LNCaP clone FGC (cell line): ENCODE results near the gene ELMOD1.

Experiments
- DNase-seq: peaks from one replicate; pipeline ENCODE4 v3.0.0-alpha.2; 2011; ENCODE audit warnings: low read depth
- H3K4me3 ChIP-seq: 2 replicates; pipeline ENCODE4 v1.5.1; 2011; ENCODE audit warnings: mild to moderate bottlenecking, low read depth, low read length, control low read depth
- TF ChIP-seq, protein P1 (sequence below): IDR thresholded peaks from 2 replicates; pipeline ENCODE4 v1.5.1; 2012; ENCODE audit warnings: mild to moderate bottlenecking; ENCODE audit not compliant: control insufficient read depth, insufficient read depth; ENCODE audit errors: extremely low read depth

ELMOD1 gene

DNA sequence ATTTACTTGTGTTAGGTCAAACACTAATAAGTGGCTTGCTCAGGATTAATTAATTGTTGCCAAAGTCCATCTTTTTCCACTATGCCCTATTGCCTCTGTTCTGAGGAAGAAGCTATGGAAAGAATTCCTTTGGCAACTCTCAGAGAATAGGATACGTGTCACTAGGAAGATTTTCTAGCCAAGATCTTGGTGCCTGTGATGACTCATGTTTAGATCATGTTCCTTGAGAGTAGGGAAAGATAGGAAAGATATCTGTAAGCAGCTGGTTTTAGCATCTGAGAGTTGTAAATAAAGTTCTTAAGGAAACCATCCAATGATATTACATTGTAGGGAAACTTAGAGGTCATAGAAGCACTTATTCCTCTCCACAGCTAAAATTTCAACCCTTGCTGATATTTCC lies 105.2 kb downstream of the ELMOD1 start:
- no peak for DNase-seq
- TF ChIP-seq, protein P1, sequence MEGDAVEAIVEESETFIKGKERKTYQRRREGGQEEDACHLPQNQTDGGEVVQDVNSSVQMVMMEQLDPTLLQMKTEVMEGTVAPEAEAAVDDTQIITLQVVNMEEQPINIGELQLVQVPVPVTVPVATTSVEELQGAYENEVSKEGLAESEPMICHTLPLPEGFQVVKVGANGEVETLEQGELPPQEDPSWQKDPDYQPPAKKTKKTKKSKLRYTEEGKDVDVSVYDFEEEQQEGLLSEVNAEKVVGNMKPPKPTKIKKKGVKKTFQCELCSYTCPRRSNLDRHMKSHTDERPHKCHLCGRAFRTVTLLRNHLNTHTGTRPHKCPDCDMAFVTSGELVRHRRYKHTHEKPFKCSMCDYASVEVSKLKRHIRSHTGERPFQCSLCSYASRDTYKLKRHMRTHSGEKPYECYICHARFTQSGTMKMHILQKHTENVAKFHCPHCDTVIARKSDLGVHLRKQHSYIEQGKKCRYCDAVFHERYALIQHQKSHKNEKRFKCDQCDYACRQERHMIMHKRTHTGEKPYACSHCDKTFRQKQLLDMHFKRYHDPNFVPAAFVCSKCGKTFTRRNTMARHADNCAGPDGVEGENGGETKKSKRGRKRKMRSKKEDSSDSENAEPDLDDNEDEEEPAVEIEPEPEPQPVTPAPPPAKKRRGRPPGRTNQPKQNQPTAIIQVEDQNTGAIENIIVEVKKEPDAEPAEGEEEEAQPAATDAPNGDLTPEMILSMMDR = no peak
- H3K4me3 ChIP-seq = no peak overlapping the region

DNA sequence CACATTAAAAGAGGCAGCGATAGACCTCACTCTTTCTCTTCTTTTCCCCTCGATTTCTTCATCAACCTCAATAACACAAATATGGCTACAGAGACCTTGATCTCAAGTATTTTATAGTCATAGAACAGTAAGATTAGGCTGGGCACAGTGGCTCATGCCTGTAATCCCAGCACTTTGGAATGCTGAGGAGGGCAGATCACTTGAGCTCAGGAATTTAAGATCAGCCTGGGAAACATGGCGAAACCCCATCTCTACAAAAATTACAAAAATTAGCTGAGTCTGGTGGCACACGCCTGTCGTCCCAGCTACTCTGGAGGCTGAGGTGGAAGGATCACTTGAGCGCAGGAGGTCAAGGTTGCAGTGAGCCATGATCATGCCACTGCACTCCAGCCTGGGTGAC lies 106.3 kb downstream of the ELMOD1 start:
- H3K4me3 ChIP-seq = no peak overlapping the region
- TF ChIP-seq, protein P1 = no peak
- DNase-seq = no peak

DNA sequence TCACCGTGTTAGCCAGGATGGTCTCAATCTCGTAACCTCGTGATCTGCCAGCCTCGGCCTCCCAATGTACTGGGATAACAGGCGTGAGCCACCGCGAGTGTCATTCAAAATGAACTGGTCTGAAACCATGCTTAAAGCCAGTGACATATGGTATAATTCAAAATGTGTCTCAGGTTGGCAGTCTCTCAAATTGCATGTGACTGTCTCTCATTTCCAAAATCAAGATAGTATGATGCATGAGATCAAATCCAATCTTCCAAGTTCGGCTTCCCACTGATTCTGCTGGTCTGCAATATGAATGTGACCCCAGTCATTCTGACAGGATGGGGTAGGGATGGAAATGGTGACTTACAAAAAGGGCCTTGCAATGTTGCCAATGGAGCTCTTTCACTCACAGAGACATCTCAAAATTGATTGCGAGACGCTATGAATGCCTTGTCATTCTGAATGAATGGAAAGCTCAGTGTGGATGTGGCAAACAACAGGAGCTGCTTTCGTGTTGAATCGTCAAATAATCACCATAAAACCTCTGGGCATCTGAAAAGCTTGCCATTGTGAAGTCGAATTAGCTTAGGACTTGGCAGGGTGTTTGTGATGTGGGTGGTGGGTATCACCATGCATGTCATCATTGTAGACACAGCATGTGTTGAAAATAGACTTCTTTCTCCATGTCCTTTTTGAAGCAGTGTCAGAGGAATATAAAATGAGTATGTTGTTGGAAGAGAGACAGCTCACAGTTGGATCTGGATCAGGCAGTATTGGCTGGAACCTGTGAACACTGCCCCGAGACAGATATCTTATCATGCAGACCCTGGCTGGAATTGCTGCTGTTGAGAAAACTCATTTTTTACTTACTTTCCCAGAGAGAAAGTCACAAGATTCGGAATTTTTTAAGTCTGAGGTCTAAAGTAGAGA lies 108.7 kb downstream of the ELMOD1 start:
- TF ChIP-seq, protein P1 = no peak
- no peak overlapping the region for H3K4me3 ChIP-seq
- no peak for DNase-seq

DNA sequence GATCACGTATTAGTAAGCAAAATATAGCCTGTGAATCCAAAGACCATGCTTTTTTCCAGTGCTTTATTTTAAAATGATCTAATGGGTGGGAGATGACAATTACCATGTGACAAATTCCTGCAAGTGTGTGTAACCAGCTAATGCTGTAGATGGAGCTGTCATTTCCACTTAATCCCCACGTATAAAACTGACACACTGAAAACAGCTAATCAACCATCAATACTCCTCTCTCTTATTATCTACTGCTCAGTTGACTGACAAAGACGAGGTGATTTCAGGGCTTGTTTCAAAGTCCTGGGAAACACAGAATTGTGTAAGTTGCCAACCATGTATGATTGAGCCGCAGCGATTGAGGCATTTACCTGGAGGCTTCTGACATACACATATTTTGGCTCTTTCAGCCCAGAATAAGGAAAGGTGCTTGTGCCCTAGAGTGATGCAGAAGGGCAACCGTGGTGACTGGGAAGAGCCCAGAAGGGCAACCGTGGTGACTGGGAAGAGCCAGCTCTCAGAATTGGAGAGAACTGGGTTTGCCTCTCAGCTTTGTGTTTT lies 111.2 kb downstream of the ELMOD1 start:
- no peak for DNase-seq
- no peak overlapping the region for H3K4me3 ChIP-seq
- TF ChIP-seq, protein P1 = no peak

DNA sequence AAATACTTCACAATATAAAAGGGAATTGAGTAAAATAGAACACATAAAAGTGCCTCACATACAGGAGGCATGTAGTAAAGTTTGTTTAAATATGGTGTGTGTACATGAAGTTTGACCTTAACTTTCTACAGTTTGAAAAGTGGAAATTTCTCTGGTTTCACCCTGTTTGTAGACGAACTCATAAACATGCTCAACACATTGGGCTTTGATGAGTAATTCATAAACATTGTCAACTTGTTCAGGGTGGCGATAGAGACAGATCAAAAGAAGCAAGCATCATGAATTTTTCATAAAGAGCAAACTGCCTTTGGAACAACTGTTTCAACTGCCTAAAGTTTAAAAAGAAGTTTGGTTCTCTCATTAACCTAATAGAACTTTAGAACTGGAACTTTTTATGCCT lies 111.8 kb downstream of the ELMOD1 start:
- TF ChIP-seq, protein P1 = no peak
- H3K4me3 ChIP-seq = no peak overlapping the region
- no peak for DNase-seq

DNA sequence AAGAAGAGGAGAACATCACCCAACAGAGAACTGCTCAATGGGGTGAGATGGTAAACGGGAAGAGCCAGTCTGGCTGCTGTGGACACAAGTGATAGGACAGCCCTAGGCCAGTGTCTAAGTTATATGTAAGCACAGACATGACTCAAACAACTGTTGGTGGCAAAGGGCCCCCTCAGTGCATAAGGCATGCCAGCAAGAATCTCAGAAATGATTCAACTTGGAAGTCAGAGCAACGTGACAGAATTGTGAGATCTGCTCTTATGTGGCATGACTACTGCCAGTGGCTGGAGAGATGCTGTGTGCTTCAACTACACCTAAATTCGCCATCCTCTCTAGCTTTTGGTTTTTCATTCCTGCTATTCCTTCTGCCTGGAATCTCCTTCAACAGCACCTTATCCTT lies 113.5 kb downstream of the ELMOD1 start:
- no peak overlapping the region for H3K4me3 ChIP-seq
- TF ChIP-seq, protein P1 = no peak
- DNase-seq = no peak
